Suprapubic skin (tissue), 4 donors: ENCODE measurements around the gene CRYZ. TPM values are rescaled to one million over a fixed set of nuclear protein-coding genes. Genes with fewer than 3 reads are reported as not detected.

Source experiments
- DNase-seq, 2 donors: peaks; one replicate each; pipeline ENCODE4 v3.0.0-alpha.2; 2019; ENCODE audit warnings: low spot score in 2 of 2
- H3K27ac ChIP-seq: fragments of 200-600 bp; sonication (generic); one replicate; pipeline ENCODE4 v1.5.1; 2019
- H3K27me3 ChIP-seq: fragments of 200-600 bp; sonication (generic); one replicate; pipeline ENCODE4 v1.5.1; 2019
- H3K36me3 ChIP-seq: fragments of 200-600 bp; sonication (generic); one replicate; pipeline ENCODE4 v1.5.1; 2019
- H3K4me1 ChIP-seq: fragments of 200-600 bp; sonication (generic); one replicate; pipeline ENCODE4 v1.5.1; 2019
- H3K4me3 ChIP-seq: fragments of 200-600 bp; sonication (generic); one replicate; pipeline ENCODE4 v1.5.1; 2019; ENCODE audit warnings: mild to moderate bottlenecking
- H3K9me3 ChIP-seq: fragments of 200-600 bp; sonication (generic); one replicate; pipeline ENCODE4 v1.5.1; 2019
- EP300 ChIP-seq: sonication (generic); formaldehyde crosslinking; IDR thresholded peaks from one replicate; pipeline ENCODE4 v1.6.1; 2017; ENCODE audit warnings: antibody characterized with exemption
- POLR2A ChIP-seq, 2 donors: fragments of 450-650 bp; IDR thresholded peaks; one replicate each; pipeline ENCODE4 v1.6.1; 2017; ENCODE audit warnings: antibody characterized with exemption in 2 of 2, mild to moderate bottlenecking in 2 of 2, moderate library complexity in 2 of 2
- POLR2AphosphoS5 ChIP-seq, 3 donors: sonication (generic); formaldehyde crosslinking; IDR thresholded peaks; one replicate each; pipeline ENCODE4 v1.6.1; 2017; ENCODE audit warnings: antibody characterized with exemption in 3 of 3
- WGBS: methylation state at CpG from one replicate; pipeline ENCODE4 v1.1.5; 2018; 5-methylcytosine and 5-hydroxymethylcytosine counted together
- total RNA-seq, 4 donors: library from RNA; depleted of rRNA; stranded (reverse); fragments of >200 nt; gene quantifications; one replicate each; pipeline ENCODE4 v1.1.0, GENCODE V29; 2016
- TF ChIP-seq, protein P1 (sequence below), 2 donors: fragments of 200-600 bp in 1 of 2; fragments of 450-650 bp in 1 of 2; sonication (generic) in 1 of 2; IDR thresholded peaks; one replicate each; pipeline ENCODE4 v1.5.1; 2016 to 2019; ENCODE audit warnings: antibody characterized with exemption in 2 of 2, mild to moderate bottlenecking in 1 of 2, moderate library complexity in 1 of 2

The CRYZ gene
- total RNA-seq, 4 donors from 2014 or later, result 18.7 to 39.1 (median 27.3) TPM

DNA sequence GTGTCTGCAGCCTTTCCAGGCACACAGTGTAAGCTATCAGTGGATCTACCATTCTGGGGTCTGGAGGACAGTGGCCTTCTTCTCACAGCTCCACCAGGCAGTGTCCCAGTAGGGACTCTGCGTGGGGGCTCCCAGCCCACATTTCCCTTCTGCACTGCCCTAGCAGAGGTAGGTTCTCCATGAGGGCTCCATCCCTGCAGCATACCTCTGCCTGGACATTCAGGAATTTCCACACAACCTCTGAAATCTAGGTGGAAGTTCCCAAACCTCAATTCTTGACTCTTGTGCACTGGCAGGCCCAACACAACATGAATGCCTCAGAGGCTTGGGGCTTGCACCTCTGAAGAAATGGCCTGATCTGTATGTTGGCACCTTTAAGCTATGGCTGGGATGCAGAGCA lies 6.8 kb downstream of the CRYZ start:
- DNase-seq, result no peak
- Histone ChIP-seq H3K4me1 (no peaks in the 10 kb centered on the region), H3K27ac (no peak overlapping the region), H3K36me3 (peaks cover 20% of the 10 kb centered on the region), H3K9me3 (peaks cover 4% of the 10 kb centered on the region), H3K27me3 (no peaks in the 10 kb centered on the region), H3K4me3 (no peak overlapping the region)
- TF ChIP-seq, protein P1, sequence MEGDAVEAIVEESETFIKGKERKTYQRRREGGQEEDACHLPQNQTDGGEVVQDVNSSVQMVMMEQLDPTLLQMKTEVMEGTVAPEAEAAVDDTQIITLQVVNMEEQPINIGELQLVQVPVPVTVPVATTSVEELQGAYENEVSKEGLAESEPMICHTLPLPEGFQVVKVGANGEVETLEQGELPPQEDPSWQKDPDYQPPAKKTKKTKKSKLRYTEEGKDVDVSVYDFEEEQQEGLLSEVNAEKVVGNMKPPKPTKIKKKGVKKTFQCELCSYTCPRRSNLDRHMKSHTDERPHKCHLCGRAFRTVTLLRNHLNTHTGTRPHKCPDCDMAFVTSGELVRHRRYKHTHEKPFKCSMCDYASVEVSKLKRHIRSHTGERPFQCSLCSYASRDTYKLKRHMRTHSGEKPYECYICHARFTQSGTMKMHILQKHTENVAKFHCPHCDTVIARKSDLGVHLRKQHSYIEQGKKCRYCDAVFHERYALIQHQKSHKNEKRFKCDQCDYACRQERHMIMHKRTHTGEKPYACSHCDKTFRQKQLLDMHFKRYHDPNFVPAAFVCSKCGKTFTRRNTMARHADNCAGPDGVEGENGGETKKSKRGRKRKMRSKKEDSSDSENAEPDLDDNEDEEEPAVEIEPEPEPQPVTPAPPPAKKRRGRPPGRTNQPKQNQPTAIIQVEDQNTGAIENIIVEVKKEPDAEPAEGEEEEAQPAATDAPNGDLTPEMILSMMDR (IDR thresholded peaks at IDR 0.05), result no peak
- TF ChIP-seq POLR2AphosphoS5 (IDR thresholded peaks at IDR 0.05) (no peak), POLR2A (IDR thresholded peaks at IDR 0.05) (no peak), EP300 (no peak)
- whole genome bisulfite sequencing, result 100% methylated on average over 1 of the region's 1 CpG

DNA sequence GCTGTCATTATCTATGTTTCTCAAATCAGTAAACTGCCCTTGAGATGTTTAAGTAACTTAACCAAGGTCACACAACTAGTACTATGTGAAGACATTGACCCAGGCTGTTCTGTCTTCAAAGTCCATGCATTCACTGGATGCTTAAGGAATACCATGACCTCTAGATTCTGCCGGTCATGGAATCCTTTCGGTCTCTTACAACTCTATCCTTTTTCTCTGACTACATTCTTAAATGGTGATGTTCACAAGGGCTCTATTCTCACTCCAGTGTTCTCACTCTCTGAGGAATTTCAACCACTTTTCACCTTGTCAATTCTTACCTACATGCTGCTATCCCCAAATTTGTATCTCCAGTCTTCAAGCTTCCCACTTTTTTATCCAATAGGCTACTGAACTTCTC lies 15.2 kb downstream of the CRYZ start:
- H3K4me3 ChIP-seq, result no peak overlapping the region
- H3K4me1 ChIP-seq, result no peaks in the 10 kb centered on the region
- no peaks in the 10 kb centered on the region for H3K27me3 ChIP-seq
- TF ChIP-seq EP300 (no peak), POLR2AphosphoS5 (IDR thresholded peaks at IDR 0.05) (no peak), POLR2A (IDR thresholded peaks at IDR 0.05) (no peak)
- TF ChIP-seq, protein P1 (IDR thresholded peaks at IDR 0.05), result no peak
- no peak overlapping the region for H3K27ac ChIP-seq
- H3K9me3 ChIP-seq, result no peaks in the 10 kb centered on the region
- peaks cover 65% of the 10 kb centered on the region for H3K36me3 ChIP-seq
- WGBS, result 94% methylated on average over 2 of the region's 2 CpGs
- DNase-seq, result no peak

DNA sequence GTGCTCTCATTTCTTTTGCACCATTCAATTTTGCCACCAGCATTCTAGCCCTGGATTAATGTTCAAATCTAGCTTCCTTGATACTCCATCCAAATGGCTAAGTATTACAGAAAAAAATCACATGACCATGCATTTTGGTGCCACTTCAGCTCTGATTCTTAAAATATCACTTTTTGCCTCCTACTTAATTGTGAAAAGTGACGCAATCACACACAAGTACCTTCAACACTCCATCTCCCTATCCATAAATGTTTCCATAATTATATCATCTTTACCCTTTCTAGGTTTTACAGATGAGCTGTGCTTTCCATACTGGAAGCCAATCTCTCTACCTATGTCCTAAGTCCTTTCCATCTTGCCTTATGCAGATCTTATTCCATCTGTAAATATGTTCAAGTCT lies 16.0 kb downstream of the CRYZ start:
- no peaks in the 10 kb centered on the region for H3K4me1 ChIP-seq
- no peak overlapping the region for H3K4me3 ChIP-seq
- H3K36me3 ChIP-seq, result peaks cover 59% of the 10 kb centered on the region
- 95% methylated on average over 1 of the region's 1 CpG for WGBS
- no peak overlapping the region for H3K27ac ChIP-seq
- DNase-seq, result no peak
- H3K9me3 ChIP-seq, result no peaks in the 10 kb centered on the region
- no peaks in the 10 kb centered on the region for H3K27me3 ChIP-seq
- TF ChIP-seq, protein P1 (IDR thresholded peaks at IDR 0.05), result no peak
- TF ChIP-seq EP300 (no peak), POLR2A (IDR thresholded peaks at IDR 0.05) (no peak), POLR2AphosphoS5 (IDR thresholded peaks at IDR 0.05) (no peak)

DNA sequence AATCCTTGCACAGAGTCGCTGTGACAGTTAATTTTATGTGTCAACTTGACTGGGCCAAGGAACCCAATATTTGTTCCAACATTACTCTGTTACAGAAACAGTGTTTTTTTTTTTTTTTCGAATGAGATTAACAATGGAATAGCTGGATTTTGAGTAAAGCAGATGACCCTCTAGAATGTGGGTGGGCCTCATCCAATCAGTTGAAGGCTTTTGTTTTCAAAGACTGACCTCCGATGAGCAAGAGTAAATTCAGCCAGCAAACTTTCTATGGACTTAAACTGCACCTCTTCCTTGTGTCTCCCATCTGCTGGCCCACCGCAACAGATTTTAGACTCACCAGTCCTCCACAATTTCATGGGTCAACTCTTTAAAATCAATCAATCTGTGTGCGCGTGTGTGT lies 17.0 kb downstream of the CRYZ start:
- no peaks in the 10 kb centered on the region for H3K9me3 ChIP-seq
- no peaks in the 10 kb centered on the region for H3K4me1 ChIP-seq
- no peak overlapping the region for H3K4me3 ChIP-seq
- H3K36me3 ChIP-seq, result peaks cover 57% of the 10 kb centered on the region
- no peak overlapping the region for H3K27ac ChIP-seq
- TF ChIP-seq POLR2A (IDR thresholded peaks at IDR 0.05) (no peak), POLR2AphosphoS5 (IDR thresholded peaks at IDR 0.05) (no peak), EP300 (no peak)
- TF ChIP-seq, protein P1 (IDR thresholded peaks at IDR 0.05), result no peak
- no peak for DNase-seq
- 87% methylated on average over 6 of the region's 6 CpGs for WGBS
- no peaks in the 10 kb centered on the region for H3K27me3 ChIP-seq

DNA sequence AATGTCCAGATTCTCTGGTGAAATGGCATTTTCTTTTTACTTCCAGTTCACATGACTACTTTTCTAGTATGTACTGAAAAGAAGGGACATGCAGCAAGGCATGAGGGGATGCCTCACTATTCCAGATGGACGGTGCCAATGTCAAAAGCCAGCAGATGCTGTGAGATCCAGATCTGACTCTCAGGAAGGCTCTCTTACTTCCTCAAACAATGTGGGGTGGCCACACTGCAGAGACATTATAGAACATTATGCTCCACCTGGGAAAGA lies 17.7 kb downstream of the CRYZ start:
- H3K27ac ChIP-seq, result no peak overlapping the region
- no peak for DNase-seq
- WGBS, result 95% methylated on average over 1 of the region's 1 CpG
- H3K9me3 ChIP-seq, result no peaks in the 10 kb centered on the region
- H3K36me3 ChIP-seq, result peaks cover 57% of the 10 kb centered on the region
- H3K27me3 ChIP-seq, result no peaks in the 10 kb centered on the region
- H3K4me1 ChIP-seq, result no peaks in the 10 kb centered on the region
- no peak overlapping the region for H3K4me3 ChIP-seq
- TF ChIP-seq EP300, result no peak
- no peak for TF ChIP-seq POLR2AphosphoS5 (IDR thresholded peaks at IDR 0.05)
- TF ChIP-seq, protein P1 (IDR thresholded peaks at IDR 0.05), result no peak
- TF ChIP-seq POLR2A (IDR thresholded peaks at IDR 0.05), result no peak
